HEK293 (cell line): Measurements from ENCODE around the gene NOS1AP.

Experiments
- CTCF ChIA-PET: fragments of 350-600 bp; formaldehyde crosslinking; extraction: SDS; loops from one replicate; lab custom pipeline; 2021; ENCODE audit warnings: antibody characterized with exemption; lab: Yijun Ruan, JAX
- POLR2A ChIA-PET: fragments of 300-600 bp; formaldehyde crosslinking; extraction: SDS; loops from one replicate; lab custom pipeline; 2020; ENCODE audit warnings: antibody characterized with exemption, inconsistent platforms; lab: Yijun Ruan, JAX
- H3K27ac ChIP-seq: fragments of 200-500 bp; sonication (Bioruptor generic); 2 replicates; pipeline ENCODE4 v1.5.1; 2014; ENCODE audit warnings: low read depth, low read length, control low read depth, inconsistent platforms; ENCODE audit errors: extremely low read depth
- H3K36me3 ChIP-seq, 2 experiments: fragments of 200-500 bp in 1 of 2; sonication (Bioruptor generic) in 1 of 2; 1 replicate in 1 of 2; 2 replicates in 1 of 2; pipeline ENCODE4 v1.5.1; 2014 to 2017; ENCODE audit warnings: inconsistent platforms in 2 of 2, low read length in 2 of 2; ENCODE audit not compliant: control insufficient read depth in 2 of 2, insufficient read depth in 1 of 2
- H3K4me1 ChIP-seq: fragments of 200-500 bp; sonication (Bioruptor generic); 2 replicates; pipeline ENCODE4 v1.5.1; 2014; ENCODE audit warnings: mild to moderate bottlenecking, low read length, inconsistent platforms; ENCODE audit not compliant: control insufficient read depth, insufficient read depth
- H3K4me3 ChIP-seq: 2 replicates; pipeline ENCODE4 v1.5.1; 2011; ENCODE audit warnings: low read depth, mild to moderate bottlenecking, control low read depth, low read length, moderate library complexity
- H3K9me3 ChIP-seq: fragments of 200-500 bp; sonication (Bioruptor generic); 2 replicates; pipeline ENCODE4 v1.5.1; 2014; ENCODE audit warnings: low read depth, low read length, inconsistent platforms; ENCODE audit not compliant: control insufficient read depth, insufficient read depth
- ATF2 ChIP-seq: fragments of 450-650 bp; formaldehyde crosslinking; IDR thresholded peaks from 2 replicates; pipeline ENCODE4 v1.5.1; 2016; ENCODE audit warnings: missing biosample characterization, missing genetic modification characterization, low read depth
- KLF8 ChIP-seq: fragments of 450-650 bp; formaldehyde crosslinking; IDR thresholded peaks from 2 replicates; pipeline ENCODE4 v1.5.1; 2016; ENCODE audit warnings: missing biosample characterization, missing genetic modification characterization
- KLF9 ChIP-seq: fragments of 450-650 bp; formaldehyde crosslinking; IDR thresholded peaks from 2 replicates; pipeline ENCODE4 v1.5.1; 2016; ENCODE audit warnings: missing biosample characterization, missing genetic modification characterization, low read depth
- PRDM10 ChIP-seq: fragments of 450-650 bp; formaldehyde crosslinking; IDR thresholded peaks from 2 replicates; pipeline ENCODE4 v1.5.1; 2016; ENCODE audit warnings: missing biosample characterization, missing genetic modification characterization
- SETDB1 ChIP-seq: IDR thresholded peaks from one replicate; pipeline ENCODE4 v1.6.1; 2017; ENCODE audit warnings: mild to moderate bottlenecking, low read length, moderate library complexity, mixed read lengths; ENCODE audit not compliant: insufficient read length
- ZBTB11 ChIP-seq: fragments of 450-650 bp; formaldehyde crosslinking; conservative IDR thresholded peaks from 2 replicates; pipeline ENCODE4 v1.5.1; 2016; ENCODE audit warnings: low read depth, missing biosample characterization, missing genetic modification characterization
- ZFP41 ChIP-seq: fragments of 450-650 bp; formaldehyde crosslinking; IDR thresholded peaks from 2 replicates; pipeline ENCODE4 v1.5.1; 2016; ENCODE audit warnings: missing biosample characterization, missing genetic modification characterization, borderline replicate concordance
- ZNF112 ChIP-seq: fragments of 450-650 bp; formaldehyde crosslinking; IDR thresholded peaks from 2 replicates; pipeline ENCODE4 v1.5.0; 2017; ENCODE audit warnings: missing biosample characterization, missing genetic modification characterization
- ZNF184 ChIP-seq: fragments of 450-650 bp; IDR thresholded peaks from 2 replicates; pipeline ENCODE4 v1.5.1; 2018; ENCODE audit warnings: missing biosample characterization, mild to moderate bottlenecking, missing genetic modification characterization
- ZNF19 ChIP-seq: fragments of 450-650 bp; formaldehyde crosslinking; IDR thresholded peaks from 2 replicates; pipeline ENCODE4; 2016; ENCODE audit warnings: missing biosample characterization, missing genetic modification characterization, low read depth
- ZNF223 ChIP-seq: fragments of 450-650 bp; formaldehyde crosslinking; IDR thresholded peaks from 2 replicates; pipeline ENCODE4 v1.5.1; 2016; ENCODE audit warnings: missing biosample characterization, missing genetic modification characterization
- ZNF239 ChIP-seq: fragments of 450-650 bp; formaldehyde crosslinking; IDR thresholded peaks from 2 replicates; pipeline ENCODE4 v1.5.1; 2016; ENCODE audit warnings: missing biosample characterization, missing genetic modification characterization
- ZNF341 ChIP-seq: fragments of 450-650 bp; formaldehyde crosslinking; IDR thresholded peaks from 2 replicates; pipeline ENCODE4; 2016; ENCODE audit warnings: low read depth, missing biosample characterization, missing genetic modification characterization
- ZSCAN23 ChIP-seq: fragments of 450-650 bp; formaldehyde crosslinking; IDR thresholded peaks from 2 replicates; pipeline ENCODE4 v1.5.1; 2016; ENCODE audit warnings: missing biosample characterization, missing genetic modification characterization

NOS1AP gene

GRCh38 chr1:162075862-162076261 is 6.4 kb downstream of the NOS1AP start (continued):
- no peak for TF ChIP-seq ZBTB11
- TF ChIP-seq ATF2 (tag by site-specific recombination), result no peak

- TF ChIP-seq ZFP41 (tag by site-specific recombination), result no peak
- peak; percentile 59 for TF ChIP-seq ZNF341 (tag by site-specific recombination)
- TF ChIP-seq, all 188 proteins: peak for 1
- ChIA-PET CTCF (no interaction called here), POLR2A (no interaction called here)
- Histone ChIP-seq H3K4me1 (peaks cover 14% of the 10 kb centered on the region), H3K27ac (no peak overlapping the region), H3K36me3 (peaks cover 0 to 12% of the 10 kb centered on the region in 2 experiments; a peak in 1 of 3 replicates), H3K9me3 (no peaks in the 10 kb centered on the region), H3K4me3 (no peak overlapping the region)
These were observed 8.3 kb downstream of the NOS1AP start for GRCh38 chr1:162077648-162078299.

- POLR2A ChIA-PET, result no interaction called here
These were observed 9.5 kb downstream of the NOS1AP start for GRCh38 chr1:162079030-162079429.

More at GRCh38 chr1:162079030-162079429, 9.5 kb downstream of the NOS1AP start:
- Histone ChIP-seq H3K27ac (no peak overlapping the region), H3K9me3 (no peaks in the 10 kb centered on the region), H3K4me1 (peaks cover 14% of the 10 kb centered on the region), H3K36me3 (peaks cover 0 to 12% of the 10 kb centered on the region in 2 experiments; a peak in 1 of 3 replicates), H3K4me3 (no peak overlapping the region)
- CTCF ChIA-PET, result no interaction called here
- TF ChIP-seq KLF9 (tag by site-specific recombination) (no peak), ZNF341 (tag by site-specific recombination) (no peak), ATF2 (tag by site-specific recombination) (no peak), SETDB1 (no peak), ZNF223 (tag by site-specific recombination) (no peak), ZNF184 (tag by site-specific recombination) (no peak), KLF8 (no peak), ZNF112 (tag by site-specific recombination) (no peak), PRDM10 (no peak), ZNF239 (no peak), ZNF19 (tag by site-specific recombination) (no peak), ZSCAN23 (tag by site-specific recombination) (no peak)
